Activated T-helper 2 cell treated with anti-CD3 and anti-CD28 coated beads, Interferon-gamma antibody, Interleukin-2, Interleukin-4, amounts not matched to agents 10 μg/mL and 5 μg/mL and 100 μg/mL, durations not matched to agents 14 hours and 24 hours and 36 hours (primary cell): Measurements from ENCODE around the gene CHRNA7. TPM values are rescaled to one million over a fixed set of nuclear protein-coding genes. Genes with fewer than 3 reads are reported as not detected.

Experiments
- DNase-seq: peaks from one replicate; pipeline ENCODE4 v3.0.0; 2021; ENCODE audit warnings: low spot score
- H3K27ac Mint-ChIP-seq: one replicate; pipeline ENCODE4 v1.8.0; 2021; ENCODE audit warnings: mixed read lengths
- H3K27me3 Mint-ChIP-seq: one replicate; pipeline ENCODE4 v1.8.0; 2021; ENCODE audit warnings: low read depth, mixed read lengths
- H3K36me3 Mint-ChIP-seq: one replicate; pipeline ENCODE4 v1.8.0; 2021; ENCODE audit warnings: low read depth, mixed read lengths
- H3K4me1 Mint-ChIP-seq: one replicate; pipeline ENCODE4 v1.8.0; 2021; ENCODE audit warnings: low read depth, mixed read lengths
- H3K4me3 Mint-ChIP-seq: one replicate; pipeline ENCODE4 v1.8.0; 2021; ENCODE audit warnings: low read depth, mild to moderate bottlenecking, moderate library complexity, mixed read lengths
- H3K9me3 Mint-ChIP-seq: one replicate; pipeline ENCODE4 v1.8.0; 2021; ENCODE audit warnings: mixed read lengths
- intact Hi-C: fragments of 100-400 bp; cut with micrococcal nuclease; formaldehyde crosslinking; loops from one replicate; pipeline ENCODE4 v1.15.1; 2023
- total RNA-seq: library from RNA; stranded (reverse); gene quantifications from 2 replicates; pipeline ENCODE4 v1.2.3, GENCODE V29; 2022

The CHRNA7 gene
- 0.09 and 0.25 TPM in 2 replicates for total RNA-seq

DNA sequence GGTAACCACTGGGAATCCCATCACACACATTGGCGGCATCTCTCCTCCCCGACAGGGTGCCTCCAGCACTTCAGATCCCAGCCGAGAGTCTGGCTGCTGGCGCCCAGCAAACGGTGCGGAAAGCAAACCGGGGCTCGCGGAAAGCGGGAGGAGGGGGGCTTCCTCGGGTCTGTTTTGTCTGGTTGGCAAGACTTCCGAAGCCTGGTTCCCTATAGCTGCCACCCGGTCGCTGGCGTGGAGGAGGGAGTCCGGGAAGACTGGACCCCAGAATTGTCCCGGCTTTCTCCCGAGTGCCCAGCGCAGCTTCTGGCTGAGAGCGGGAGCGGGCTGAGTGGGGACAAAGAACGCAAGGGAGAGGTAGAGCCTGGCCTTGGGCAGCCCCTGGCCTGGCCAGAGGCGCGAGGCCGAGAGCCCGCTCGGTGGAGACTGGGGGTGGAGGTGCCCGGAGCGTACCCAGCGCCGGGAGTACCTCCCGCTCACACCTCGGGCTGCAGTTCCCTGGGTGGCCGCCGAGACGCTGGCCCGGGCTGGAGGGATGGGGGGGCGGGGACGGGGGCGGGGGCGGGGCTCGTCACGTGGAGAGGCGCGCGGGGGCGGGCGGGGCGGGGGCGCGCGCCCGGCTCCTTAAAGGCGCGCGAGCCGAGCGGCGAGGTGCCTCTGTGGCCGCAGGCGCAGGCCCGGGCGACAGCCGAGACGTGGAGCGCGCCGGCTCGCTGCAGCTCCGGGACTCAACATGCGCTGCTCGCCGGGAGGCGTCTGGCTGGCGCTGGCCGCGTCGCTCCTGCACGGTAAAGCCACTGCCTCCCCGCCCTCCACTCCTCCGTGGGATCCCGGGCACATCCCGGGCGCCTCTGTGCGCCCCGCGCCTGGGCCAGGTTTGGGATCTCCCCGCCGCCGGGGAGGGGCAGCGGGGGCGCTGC lies at the start of gene CHRNA7:
Gene CHRNA7 (plus strand): TSS at position 654 of the 920 bp plus-strand sequence. CDS start 80 bp downstream, at position 734.
- peak; percentile 13 for DNase-seq
- no peaks in the 10 kb centered on the region for H3K36me3 Mint-ChIP-seq
- peaks cover 60% of the 10 kb centered on the region for H3K27me3 Mint-ChIP-seq
- H3K9me3 Mint-ChIP-seq, result no peaks in the 10 kb centered on the region
- H3K4me1 Mint-ChIP-seq, result no peaks in the 10 kb centered on the region
- peak within 1 kb of the TSS; percentile 40 for H3K4me3 Mint-ChIP-seq
- intact Hi-C loops, result no loop called here
- no peak within 1 kb of the TSS for H3K27ac Mint-ChIP-seq

DNA sequence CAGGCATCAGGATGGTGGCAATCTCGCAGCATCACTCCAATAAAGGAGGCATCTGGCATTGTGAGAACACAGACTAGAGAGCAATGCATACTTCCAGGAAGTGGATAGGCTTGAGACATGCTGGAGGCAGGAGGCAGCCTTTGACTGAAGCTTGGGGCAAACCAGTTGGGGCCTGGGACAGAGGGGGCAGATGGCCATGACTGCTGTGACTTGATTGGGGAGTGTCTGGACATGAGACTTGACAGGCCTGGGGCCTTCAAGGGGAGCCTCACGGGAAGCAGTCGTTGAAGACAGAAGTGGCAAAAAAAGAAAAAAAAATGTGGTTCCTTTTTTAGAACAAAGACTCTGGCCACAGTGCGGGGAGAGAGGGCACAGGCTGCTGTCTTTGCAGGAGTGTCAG lies 44.7 kb upstream of the CHRNA7 start:
- intact Hi-C loops, result no loop called here
- Mint-ChIP-seq H3K4me1 (peaks cover 2% of the 10 kb centered on the region), H3K27ac (no peak overlapping the region), H3K4me3 (no peak overlapping the region), H3K9me3 (no peaks in the 10 kb centered on the region), H3K27me3 (peaks cover 5% of the 10 kb centered on the region), H3K36me3 (no peaks in the 10 kb centered on the region)
- DNase-seq, result no peak

DNA sequence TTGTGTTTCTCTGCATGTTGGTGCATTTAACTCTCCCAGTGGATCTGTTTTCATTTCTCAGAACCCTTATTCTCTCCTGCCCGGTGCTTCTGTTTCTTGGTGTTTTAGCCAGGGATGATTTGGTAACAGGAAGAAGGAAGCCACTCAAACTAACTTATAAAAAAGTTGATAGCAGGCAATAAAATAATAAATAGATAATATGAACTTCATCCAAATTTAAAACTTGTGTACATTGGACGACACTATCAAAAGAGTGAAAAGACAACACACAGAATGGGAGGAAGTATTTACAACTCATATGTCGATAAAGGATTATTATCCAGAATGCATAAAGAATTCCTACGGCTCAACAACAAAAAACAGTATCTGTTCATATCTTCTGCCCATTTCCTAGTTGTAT lies 37.3 kb upstream of the CHRNA7 start:
- no peak overlapping the region for H3K27ac Mint-ChIP-seq
- no peak for DNase-seq
- H3K9me3 Mint-ChIP-seq, result no peaks in the 10 kb centered on the region
- intact Hi-C loops, result no loop called here
- no peaks in the 10 kb centered on the region for H3K27me3 Mint-ChIP-seq
- no peak overlapping the region for H3K4me3 Mint-ChIP-seq
- no peaks in the 10 kb centered on the region for H3K36me3 Mint-ChIP-seq
- H3K4me1 Mint-ChIP-seq, result no peaks in the 10 kb centered on the region

DNA sequence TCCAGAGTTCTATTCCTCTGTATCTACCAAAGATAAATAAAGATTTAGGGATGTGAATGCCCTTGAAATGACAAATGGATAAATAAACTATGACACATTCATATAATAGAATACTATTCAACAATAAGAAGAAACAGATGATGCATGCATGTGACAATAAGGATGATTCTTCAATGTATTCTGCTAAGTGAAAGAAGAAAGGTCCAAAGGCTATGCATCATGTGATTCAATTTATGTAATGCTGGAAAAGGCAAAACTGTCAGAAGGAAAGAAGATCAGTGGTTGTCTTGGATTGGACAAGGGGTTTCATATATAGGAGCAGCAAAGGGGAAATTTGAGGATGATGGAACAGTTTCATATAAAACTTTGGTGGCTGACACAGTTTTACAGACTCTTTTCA lies 32.6 kb upstream of the CHRNA7 start:
- no peaks in the 10 kb centered on the region for H3K36me3 Mint-ChIP-seq
- no peak overlapping the region for H3K27ac Mint-ChIP-seq
- H3K27me3 Mint-ChIP-seq, result no peaks in the 10 kb centered on the region
- intact Hi-C loops, result no loop called here
- H3K9me3 Mint-ChIP-seq, result no peaks in the 10 kb centered on the region
- DNase-seq, result no peak
- H3K4me3 Mint-ChIP-seq, result no peak overlapping the region
- no peaks in the 10 kb centered on the region for H3K4me1 Mint-ChIP-seq

DNA sequence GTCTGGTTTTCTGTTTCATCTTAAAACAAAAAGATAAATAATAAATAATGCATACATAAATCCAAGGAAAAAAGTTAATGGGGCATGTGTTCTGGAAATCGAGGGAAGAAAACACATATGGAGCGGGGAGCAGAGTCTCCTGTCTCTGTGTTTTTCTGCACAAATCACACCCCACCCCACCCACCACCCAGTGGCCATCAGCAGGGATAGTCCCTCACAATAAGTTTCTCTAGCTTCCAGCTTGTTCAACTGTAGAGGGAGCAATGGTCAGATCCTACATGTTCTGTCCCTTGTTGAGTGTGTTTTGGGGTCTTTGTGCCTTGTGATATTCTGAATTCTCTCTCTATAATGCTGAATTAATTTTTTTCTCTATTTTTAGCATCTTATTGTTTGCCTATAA lies 26.8 kb upstream of the CHRNA7 start:
- Mint-ChIP-seq H3K27ac (no peak overlapping the region), H3K9me3 (no peaks in the 10 kb centered on the region), H3K4me1 (no peaks in the 10 kb centered on the region), H3K36me3 (no peaks in the 10 kb centered on the region), H3K4me3 (no peak overlapping the region), H3K27me3 (no peaks in the 10 kb centered on the region)
- no peak for DNase-seq
- intact Hi-C loops, result no loop called here

DNA sequence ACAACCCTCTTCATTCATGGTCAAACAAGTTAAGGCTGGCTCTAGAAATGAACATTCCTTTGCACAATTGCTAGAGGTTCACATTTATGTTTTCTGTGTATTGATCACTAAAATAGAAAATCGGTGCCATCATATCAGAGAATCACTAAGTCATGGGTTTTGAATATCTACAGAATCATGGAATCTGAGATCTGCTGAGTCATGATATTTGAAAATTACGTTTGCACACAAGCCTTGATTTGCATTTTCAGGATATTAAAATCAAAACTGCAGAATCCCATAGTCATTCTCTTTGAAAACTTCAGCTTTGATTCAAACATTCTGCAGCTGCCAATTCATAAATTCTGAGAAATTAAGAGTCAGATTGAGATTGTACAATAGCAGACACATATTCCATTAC lies 26.1 kb upstream of the CHRNA7 start:
- DNase-seq, result no peak
- Mint-ChIP-seq H3K36me3 (no peaks in the 10 kb centered on the region), H3K4me1 (no peaks in the 10 kb centered on the region), H3K4me3 (no peak overlapping the region), H3K9me3 (no peaks in the 10 kb centered on the region), H3K27ac (no peak overlapping the region), H3K27me3 (no peaks in the 10 kb centered on the region)
- intact Hi-C loops, result no loop called here

DNA sequence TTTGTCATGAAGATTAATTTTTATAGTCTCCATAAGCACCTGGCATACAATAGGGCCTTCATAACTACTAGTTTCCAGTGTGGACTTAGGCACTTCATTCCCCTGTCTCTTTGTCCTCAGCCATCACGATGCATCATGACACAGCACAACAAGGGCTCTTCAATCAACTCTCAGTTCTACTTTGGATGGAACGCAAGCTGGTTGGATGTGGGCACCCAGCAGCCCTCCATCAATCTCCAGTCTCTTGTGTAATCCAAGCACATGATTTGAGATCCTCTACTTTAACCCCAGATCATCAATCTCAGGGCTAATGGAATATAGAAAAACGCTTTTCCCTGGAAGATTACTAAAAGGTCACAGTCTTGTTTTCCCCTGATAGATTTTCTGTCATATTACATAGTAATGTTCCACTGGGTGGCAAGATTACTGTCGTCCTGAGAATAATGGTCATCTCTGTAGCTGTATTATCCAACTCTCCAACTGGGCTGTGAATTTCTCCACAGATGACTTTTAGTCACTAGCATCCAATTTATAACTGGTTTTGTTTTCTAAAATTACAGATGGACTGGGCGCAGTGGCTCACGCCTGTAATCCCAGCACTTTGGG lies 22.9 kb upstream of the CHRNA7 start:
- Mint-ChIP-seq H3K4me1 (no peaks in the 10 kb centered on the region), H3K9me3 (no peaks in the 10 kb centered on the region), H3K27ac (no peak overlapping the region), H3K36me3 (no peaks in the 10 kb centered on the region), H3K4me3 (no peak overlapping the region), H3K27me3 (peaks cover 3% of the 10 kb centered on the region)
- DNase-seq, result no peak
- intact Hi-C loops, result no loop called here

DNA sequence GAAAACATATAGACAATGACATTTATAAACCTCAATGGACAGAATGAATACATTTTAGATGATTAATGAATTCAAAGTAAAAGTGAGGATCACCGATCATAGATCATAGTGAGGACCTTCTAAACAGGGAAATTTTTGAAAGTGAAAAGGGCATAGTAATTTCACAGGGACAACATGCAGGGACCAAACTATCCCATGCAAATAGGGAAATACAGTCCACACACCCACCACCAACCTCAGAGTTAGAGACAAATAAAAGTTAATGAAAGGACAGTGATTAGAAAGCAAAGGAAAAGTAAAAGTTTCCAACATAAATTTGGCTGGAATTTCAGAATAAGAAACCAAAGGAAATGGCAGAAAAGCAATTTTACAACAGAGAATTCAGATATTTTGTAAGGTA lies 15.4 kb upstream of the CHRNA7 start:
- H3K36me3 Mint-ChIP-seq, result no peaks in the 10 kb centered on the region
- intact Hi-C loops, result no loop called here
- no peaks in the 10 kb centered on the region for H3K4me1 Mint-ChIP-seq
- H3K9me3 Mint-ChIP-seq, result peaks cover 4% of the 10 kb centered on the region
- H3K4me3 Mint-ChIP-seq, result no peak overlapping the region
- no peak overlapping the region for H3K27ac Mint-ChIP-seq
- no peak for DNase-seq
- peaks cover 2% of the 10 kb centered on the region for H3K27me3 Mint-ChIP-seq

DNA sequence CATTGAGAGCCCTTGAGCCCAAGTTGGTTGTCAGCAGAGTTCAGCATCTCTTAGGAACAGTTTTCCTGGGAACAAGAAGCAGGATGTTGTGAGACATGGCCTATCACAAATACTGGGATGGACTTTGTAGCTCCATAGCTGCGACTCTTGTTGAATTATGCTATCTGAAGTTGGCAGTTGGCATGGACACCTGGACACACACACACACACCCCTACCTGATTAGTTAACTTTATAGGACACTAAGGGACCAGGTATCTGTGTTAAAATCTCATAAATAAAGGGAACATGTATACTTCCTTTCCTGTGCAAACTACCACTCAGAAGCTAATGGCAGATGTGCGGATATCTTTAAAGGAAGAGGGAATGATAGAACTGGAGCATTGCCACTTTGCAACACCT lies 10.2 kb upstream of the CHRNA7 start:
- Mint-ChIP-seq H3K9me3 (no peaks in the 10 kb centered on the region), H3K4me3 (no peak overlapping the region), H3K27ac (no peak overlapping the region), H3K27me3 (no peaks in the 10 kb centered on the region), H3K36me3 (no peaks in the 10 kb centered on the region), H3K4me1 (no peaks in the 10 kb centered on the region)
- DNase-seq, result no peak
- intact Hi-C loops, result no loop called here

DNA sequence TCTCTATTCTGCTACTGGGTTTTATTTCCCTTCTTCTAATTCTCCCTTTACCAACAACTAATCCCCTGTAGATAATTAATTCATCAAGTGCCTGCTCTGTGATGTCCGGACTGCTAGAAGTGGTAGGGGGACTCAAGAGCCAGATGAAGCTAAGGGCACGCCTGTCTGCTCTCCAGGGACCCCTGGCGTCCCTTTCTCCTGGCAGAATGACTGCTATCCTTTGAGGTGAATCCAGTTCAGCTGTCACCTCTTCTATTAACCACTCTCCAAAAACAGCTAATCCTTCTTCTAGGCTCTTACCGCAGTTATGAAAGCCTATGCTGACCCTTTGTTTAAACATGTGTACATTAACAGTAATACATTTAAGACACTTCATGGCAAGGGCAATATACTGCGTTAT lies 1.4 kb upstream of the CHRNA7 start:
- H3K27ac Mint-ChIP-seq, result no peak overlapping the region
- H3K27me3 Mint-ChIP-seq, result peaks cover 57% of the 10 kb centered on the region
- intact Hi-C loops, result no loop called here
- no peak overlapping the region for H3K4me3 Mint-ChIP-seq
- H3K4me1 Mint-ChIP-seq, result no peaks in the 10 kb centered on the region
- DNase-seq, result no peak
- no peaks in the 10 kb centered on the region for H3K36me3 Mint-ChIP-seq
- no peaks in the 10 kb centered on the region for H3K9me3 Mint-ChIP-seq

DNA sequence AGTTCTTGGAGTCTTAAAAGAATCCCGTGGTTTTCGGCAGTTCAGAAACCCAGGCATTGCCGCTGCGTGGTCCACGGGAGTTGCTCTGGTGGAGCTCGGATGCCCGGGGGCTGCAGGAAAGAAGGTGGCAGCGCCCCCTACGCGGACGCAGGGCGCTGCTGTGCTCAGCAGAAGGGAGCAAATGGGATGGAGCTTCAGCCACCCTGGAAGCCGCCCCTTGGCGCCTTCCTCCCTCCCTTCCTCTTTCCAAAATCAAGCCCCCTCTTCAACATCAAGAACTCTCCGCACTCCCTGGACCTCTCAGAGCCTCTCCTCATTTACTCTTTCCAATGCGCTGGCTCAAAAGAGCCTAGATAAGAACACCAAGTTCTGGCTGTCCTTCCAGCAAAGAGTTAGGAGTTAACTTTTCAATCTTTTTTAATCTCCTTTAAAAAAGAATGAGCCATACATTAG lies 880 bp upstream of the CHRNA7 start:
- Mint-ChIP-seq H3K4me1 (no peaks in the 10 kb centered on the region), H3K4me3 (no peak overlapping the region), H3K27ac (no peak overlapping the region), H3K27me3 (peaks cover 57% of the 10 kb centered on the region), H3K36me3 (no peaks in the 10 kb centered on the region), H3K9me3 (no peaks in the 10 kb centered on the region)
- intact Hi-C loops, result no loop called here
- DNase-seq, result no peak

DNA sequence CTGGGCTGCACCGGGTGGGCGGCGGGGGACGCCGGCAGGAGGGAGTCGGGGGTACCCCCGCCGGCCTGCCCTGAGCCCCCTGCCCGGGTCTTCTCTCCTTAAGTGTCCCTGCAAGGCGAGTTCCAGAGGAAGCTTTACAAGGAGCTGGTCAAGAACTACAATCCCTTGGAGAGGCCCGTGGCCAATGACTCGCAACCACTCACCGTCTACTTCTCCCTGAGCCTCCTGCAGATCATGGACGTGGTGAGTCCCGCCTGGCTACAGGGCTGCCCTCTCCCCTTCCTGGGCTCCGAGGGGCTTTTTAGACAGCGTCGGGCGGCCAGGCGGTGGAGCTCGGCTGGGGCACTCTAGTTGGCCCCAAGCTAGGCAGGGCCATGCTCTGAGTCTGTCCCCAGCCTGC lies 480 bp downstream of the CHRNA7 start:
- DNase-seq, result no peak
- Mint-ChIP-seq H3K9me3 (no peaks in the 10 kb centered on the region), H3K27ac (no peak overlapping the region), H3K36me3 (no peaks in the 10 kb centered on the region), H3K4me3 (peak overlapping the region; percentile 23), H3K4me1 (no peaks in the 10 kb centered on the region), H3K27me3 (peaks cover 56% of the 10 kb centered on the region)
- intact Hi-C loops, result no loop called here

DNA sequence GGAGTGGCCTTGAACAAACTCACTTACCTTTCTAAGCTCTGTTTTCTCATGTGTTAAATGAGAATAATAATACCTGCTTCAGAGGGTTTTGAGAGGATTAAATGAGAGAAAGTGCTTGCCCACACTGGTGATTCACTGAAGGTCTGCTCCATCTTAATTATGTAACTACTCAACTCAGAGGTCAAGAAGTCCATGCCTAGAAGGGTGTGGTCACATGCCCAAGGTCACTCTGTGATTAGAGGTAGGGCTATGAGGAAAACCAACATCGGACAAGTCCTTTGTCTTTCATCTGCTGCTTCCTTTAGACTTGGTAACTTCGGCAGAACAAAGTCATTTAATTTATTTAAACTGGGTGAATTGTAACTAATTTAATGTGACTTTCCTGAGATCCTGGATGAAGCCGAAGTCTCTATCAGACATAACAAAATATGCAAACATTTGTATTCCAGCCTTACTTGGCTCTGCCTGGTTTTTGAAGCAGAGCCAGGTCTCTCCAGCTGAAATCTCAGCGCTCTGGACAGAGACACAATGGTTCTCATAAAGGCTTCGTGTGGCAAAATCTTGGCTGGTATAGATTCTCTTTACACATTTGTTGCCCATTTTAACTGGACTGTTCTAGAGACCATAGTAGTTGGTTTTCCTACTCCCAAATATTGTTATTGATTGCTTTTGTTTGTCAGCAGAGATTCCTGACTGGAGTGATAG lies 3.0 kb downstream of the CHRNA7 start:
- H3K36me3 Mint-ChIP-seq, result no peaks in the 10 kb centered on the region
- H3K4me1 Mint-ChIP-seq, result no peaks in the 10 kb centered on the region
- peaks cover 45% of the 10 kb centered on the region for H3K27me3 Mint-ChIP-seq
- intact Hi-C loops, result no loop called here
- H3K4me3 Mint-ChIP-seq, result no peak overlapping the region
- H3K9me3 Mint-ChIP-seq, result no peaks in the 10 kb centered on the region
- no peak for DNase-seq
- no peak overlapping the region for H3K27ac Mint-ChIP-seq
